Fibroblast of upper back skin (primary cell): Measurements from ENCODE around the gene GAS7.

Experiments
- DNase-seq: peaks from one replicate; pipeline ENCODE4 v3.0.0-alpha.2; 2013

Gene GAS7

GRCh38 chr17:10127819-10128425, 70.5 kb downstream of the GAS7 start:
- DNase-seq, result peak; percentile 99

- DNase-seq, result peak; percentile 67
Measured at GRCh38 chr17:10126616-10127501, 71.5 kb downstream of the GAS7 start.

GRCh38 chr17:10126276-10126615, 72.2 kb downstream of the GAS7 start:
- DNase-seq, result no peak

GRCh38 chr17:10125531-10126275, 72.7 kb downstream of the GAS7 start:
- DNase-seq, result peak; percentile 41

DNA sequence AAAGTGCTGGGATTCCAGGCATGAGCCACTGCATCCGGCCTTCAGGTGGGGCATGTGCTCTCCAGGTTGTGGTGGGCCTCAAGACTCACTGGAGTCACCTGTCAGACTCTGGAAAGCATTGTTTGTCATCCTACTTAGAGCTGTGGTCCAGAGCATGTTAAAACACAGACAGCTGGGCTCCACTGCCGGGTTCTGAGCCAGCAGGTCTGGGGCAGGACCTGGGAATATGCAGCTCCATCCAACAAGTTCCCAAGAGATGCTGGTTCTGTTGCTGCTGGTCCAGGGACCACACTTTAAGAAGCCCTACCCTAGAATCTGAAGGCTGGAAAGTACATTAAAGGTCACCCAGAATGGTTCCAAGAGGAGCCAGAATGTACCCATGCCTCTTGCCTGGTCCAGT, 75.3 kb downstream of the GAS7 start:
- no peak for DNase-seq

GRCh38 chr17:10121971-10122707, 76.3 kb downstream of the GAS7 start:
- peak; percentile 62 for DNase-seq

- DNase-seq, result peak; percentile 69
Measured at GRCh38 chr17:10120749-10121148, 77.7 kb downstream of the GAS7 start.

GRCh38 chr17:10120109-10120485, 78.3 kb downstream of the GAS7 start:
- no peak for DNase-seq

- DNase-seq, result no peak
Measured at GRCh38 chr17:10119203-10120108, 79.0 kb downstream of the GAS7 start.

DNA sequence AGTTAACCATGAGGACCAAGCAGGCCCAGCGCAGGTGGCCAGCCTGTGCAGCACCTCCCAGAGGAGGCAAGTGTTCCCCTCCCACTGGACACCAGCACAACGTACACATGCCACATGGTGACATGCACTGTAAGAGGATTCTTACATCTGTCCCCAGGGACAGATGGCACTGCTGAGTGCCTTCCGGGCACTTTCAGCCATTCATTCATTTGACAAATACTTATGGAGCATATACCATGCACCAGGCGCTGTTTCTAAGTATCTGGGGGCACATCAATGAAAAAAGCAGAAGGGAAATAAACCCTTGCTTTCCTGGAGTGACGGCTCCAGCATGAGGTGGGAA, 79.6 kb downstream of the GAS7 start:
- DNase-seq, result no peak

DNA sequence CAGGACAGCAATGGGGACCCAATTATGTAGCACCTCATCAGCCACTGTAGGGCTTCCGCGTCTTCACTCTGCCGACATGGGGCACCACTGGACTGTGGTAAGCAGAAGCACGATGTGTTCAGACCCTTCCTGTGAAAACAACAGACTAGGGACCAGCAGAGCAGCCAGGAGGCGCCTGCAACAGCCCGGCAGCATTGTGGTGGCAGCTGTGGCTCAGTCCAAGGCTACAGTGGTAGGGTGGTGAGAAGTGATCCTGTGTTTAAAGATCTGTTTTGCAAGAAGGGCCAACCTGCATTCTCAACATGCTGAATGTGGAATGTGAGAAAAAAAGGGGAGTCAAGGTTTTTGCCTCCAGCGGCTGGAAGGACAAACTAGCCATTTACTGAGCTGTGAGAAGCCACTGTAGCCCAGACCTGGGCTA, 80.8 kb downstream of the GAS7 start:
- DNase-seq, result no peak

DNA sequence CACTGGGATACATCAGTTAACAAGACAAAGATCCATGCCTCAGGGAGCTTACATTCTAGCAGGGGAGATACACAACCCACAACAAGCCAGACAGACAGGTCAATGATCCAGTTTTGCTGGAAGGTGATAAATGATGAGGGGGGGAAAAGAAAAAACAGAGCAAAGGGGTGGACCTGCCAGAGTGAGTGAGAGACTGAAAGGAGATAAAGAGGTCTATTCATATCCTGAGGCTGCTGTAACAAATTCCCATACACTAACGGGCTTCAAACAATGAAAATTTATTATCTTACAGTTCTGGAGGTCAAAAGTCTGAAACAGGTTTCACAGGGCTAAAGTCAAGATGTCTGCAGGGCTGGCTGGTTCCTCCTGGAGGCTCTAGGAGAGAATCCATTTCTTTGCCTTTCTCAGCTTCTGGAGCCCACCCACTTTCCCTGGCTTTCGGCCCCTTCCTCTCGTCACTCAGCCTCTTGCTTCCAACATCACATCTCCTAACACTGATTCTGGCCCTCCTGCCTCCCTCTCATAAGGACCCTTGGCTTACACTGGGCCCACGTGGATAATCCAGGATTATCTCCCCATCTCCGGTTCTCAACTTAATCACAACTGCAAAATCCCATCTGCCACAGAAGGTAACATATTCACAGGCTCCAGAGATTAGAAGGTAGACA, 81.5 kb downstream of the GAS7 start:
- no peak for DNase-seq

- no peak for DNase-seq
Measured at GRCh38 chr17:10116267-10116666, 82.1 kb downstream of the GAS7 start.

DNA sequence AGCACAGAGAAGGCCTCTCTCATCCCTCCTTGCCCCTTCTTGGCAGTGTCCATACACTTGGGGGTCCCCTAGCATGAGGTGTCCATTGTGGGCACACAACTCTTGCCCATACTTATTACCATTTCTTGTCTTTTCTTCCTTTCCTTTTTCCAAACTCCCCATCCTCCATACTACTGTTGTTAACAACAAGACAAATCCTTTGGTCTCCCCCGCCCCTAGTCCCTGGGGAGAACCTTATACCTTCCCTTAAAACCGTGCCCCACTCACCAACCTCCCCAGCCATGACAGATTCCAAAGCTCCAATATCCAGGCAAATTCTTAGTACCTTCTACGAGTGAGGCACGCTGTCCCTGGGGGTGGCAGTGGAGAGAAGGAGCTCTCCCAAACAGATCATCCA, 82.9 kb downstream of the GAS7 start:
- DNase-seq, result peak; percentile 41

GRCh38 chr17:10114931-10115535, 83.4 kb downstream of the GAS7 start:
- DNase-seq, result peak; percentile 99

GRCh38 chr17:10112962-10113361, 85.4 kb downstream of the GAS7 start:
- DNase-seq, result no peak

DNA sequence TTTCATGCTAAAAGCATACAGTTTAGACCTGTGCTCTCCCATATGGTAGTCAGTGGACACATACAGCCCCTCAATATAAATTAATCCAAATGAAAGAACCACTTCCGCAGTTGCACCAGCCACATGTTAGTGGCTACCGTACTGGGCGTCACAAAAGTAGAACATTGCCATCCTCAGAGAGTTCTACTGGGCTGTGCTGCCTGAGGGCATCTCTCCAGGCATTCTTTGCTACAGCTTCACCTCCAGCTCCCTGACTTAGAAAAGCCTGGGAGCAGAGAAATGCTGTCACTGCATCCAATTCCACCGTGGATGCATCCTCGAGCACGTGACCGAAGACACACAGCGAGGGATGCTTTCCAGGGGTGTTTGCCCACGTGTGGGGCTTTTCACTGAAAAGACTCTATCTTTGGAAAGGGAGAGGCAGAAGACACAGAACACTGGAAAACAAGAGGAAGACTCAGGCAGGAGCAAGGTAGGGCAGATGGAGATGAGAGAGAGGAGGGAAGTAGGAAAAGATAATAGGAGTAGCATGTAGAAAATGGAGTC, 86.4 kb downstream of the GAS7 start:
- DNase-seq, result no peak

DNA sequence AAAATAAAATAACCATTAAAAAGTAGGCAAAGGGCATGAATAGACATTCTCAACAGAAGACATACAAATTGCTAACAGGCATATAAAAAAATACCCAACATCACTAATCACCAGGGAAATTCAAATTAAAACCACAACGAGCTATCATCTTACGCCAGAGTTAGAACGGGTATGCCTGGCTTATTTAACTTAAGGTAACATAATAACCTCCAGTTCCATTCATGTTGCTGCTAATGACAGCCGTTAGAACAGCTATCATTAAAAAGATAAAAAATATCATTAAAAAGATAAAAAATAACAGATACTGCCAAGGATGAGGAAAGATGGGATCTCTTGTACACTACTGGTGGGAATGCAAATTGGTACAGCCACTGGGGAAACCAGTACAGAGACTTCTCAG, 89.3 kb downstream of the GAS7 start:
- no peak for DNase-seq

DNA sequence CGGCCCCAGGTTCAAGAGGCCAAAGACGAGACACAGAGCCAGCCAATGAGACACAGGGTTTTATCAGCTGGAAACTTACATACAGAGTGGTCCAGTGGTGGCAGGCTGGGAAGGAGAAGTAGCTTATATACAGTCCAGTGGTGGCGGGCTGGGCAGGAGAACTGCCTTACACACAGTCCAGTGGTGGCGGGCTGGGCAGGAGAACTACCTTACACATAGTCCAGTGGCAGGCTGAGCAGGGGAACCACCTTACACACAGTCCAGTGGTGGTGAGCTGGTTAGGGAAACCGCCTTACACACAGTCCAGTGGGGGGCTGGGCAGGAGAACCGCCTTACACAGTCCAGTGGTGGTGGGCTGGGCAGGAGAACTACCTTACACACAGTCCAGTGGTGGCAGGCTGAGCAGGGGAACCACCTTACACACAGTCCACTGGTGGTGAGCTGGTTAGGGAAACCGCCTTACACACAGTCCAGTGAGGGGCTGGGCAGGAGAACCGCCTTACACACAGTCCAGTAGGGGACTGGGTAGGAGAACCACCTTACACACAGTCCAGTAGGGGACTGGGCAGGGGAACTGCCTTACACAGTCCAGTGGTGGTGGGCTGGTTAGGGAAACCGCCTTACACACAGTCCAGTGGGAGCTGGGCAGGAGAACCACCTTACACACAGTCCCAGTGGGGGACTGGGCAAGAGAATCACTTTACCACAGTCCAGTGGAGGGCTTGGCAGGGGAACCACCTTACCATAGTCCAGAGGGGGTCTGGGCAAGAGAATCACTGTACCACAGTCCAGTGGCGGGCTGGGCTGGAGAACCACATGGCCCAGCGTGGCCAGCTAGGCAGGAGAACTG, 90.9 kb downstream of the GAS7 start:
- DNase-seq, result no peak

GRCh38 chr17:10106067-10106466, 92.3 kb downstream of the GAS7 start:
- DNase-seq, result no peak
